Neuronal stem cell (in vitro differentiated cells): ENCODE data around the gene CUEDC2. TPM values are rescaled to one million over a fixed set of nuclear protein-coding genes. Genes with fewer than 3 reads are reported as not detected.

Experiments used
- DNase-seq: peaks from one replicate; pipeline ENCODE4 v3.0.0-alpha.2; 2013; ENCODE audit warnings: low spot score
- H2AFZ ChIP-seq: one replicate; pipeline ENCODE4 v1.6.1; 2013; ENCODE audit warnings: mild to moderate bottlenecking, low read length, inconsistent platforms
- H2AK5ac ChIP-seq: 2 replicates; pipeline ENCODE4 v1.6.1; 2013; ENCODE audit warnings: low read depth, mild to moderate bottlenecking, inconsistent platforms, low read length, moderate library complexity, mixed read lengths
- H2BK120ac ChIP-seq: 2 replicates; pipeline ENCODE4 v1.6.1; 2013; ENCODE audit warnings: low read depth, mild to moderate bottlenecking, inconsistent platforms, low read length, moderate library complexity, mixed read lengths
- H2BK12ac ChIP-seq: one replicate; pipeline ENCODE4 v1.6.1; 2013; ENCODE audit warnings: low read length, inconsistent platforms
- H2BK15ac ChIP-seq: 2 replicates; pipeline ENCODE4 v1.6.1; 2013; ENCODE audit warnings: mild to moderate bottlenecking, low read length, inconsistent platforms, mixed read lengths
- H2BK5ac ChIP-seq: one replicate; pipeline ENCODE4 v1.6.1; 2013; ENCODE audit warnings: inconsistent platforms, mild to moderate bottlenecking, low read length, moderate library complexity
- H3K14ac ChIP-seq: one replicate; pipeline ENCODE4 v1.6.1; 2013; ENCODE audit warnings: low read length, inconsistent platforms
- H3K18ac ChIP-seq: 2 replicates; pipeline ENCODE4 v1.6.1; 2013; ENCODE audit warnings: low read length, inconsistent platforms
- H3K23ac ChIP-seq: 2 replicates; pipeline ENCODE4 v1.6.1; 2013; ENCODE audit warnings: low read depth, mild to moderate bottlenecking, mixed read lengths, low read length, inconsistent platforms; ENCODE audit not compliant: poor library complexity
- H3K27ac ChIP-seq: replicated peaks from 3 replicates; pipeline ENCODE4 v1.5.1; 2013; ENCODE audit warnings: low read length, inconsistent platforms
- H3K27me3 ChIP-seq, 3 experiments: 2 replicates each; pipeline ENCODE4 v1.6.1; 2013; ENCODE audit warnings: low read length in 3 of 3, mild to moderate bottlenecking in 2 of 3, inconsistent platforms in 1 of 3, low read depth in 1 of 3, mixed read lengths in 1 of 3, moderate library complexity in 1 of 3; ENCODE audit not compliant: control insufficient read depth in 3 of 3, insufficient read depth in 3 of 3
- H3K36me3 ChIP-seq, 2 donors: replicated peaks in 1 of 2; 2 replicates each; pipeline ENCODE4 v1.6.1; 2013; ENCODE audit warnings: low read length in 2 of 2; ENCODE audit not compliant: control insufficient read depth in 2 of 2, insufficient read depth in 2 of 2
- H3K4ac ChIP-seq: 2 replicates; pipeline ENCODE4 v1.6.1; 2013; ENCODE audit warnings: inconsistent platforms, mild to moderate bottlenecking, low read length, moderate library complexity
- H3K4me1 ChIP-seq, 2 donors: 1 replicate in 1 of 2; 2 replicates in 1 of 2; pipeline ENCODE4 v1.6.1; 2013; ENCODE audit warnings: low read length in 2 of 2, low read depth in 1 of 2; ENCODE audit not compliant: control insufficient read depth in 2 of 2, insufficient read depth in 1 of 2
- H3K4me2 ChIP-seq: one replicate; pipeline ENCODE4 v1.6.1; 2013; ENCODE audit warnings: mild to moderate bottlenecking, low read length, inconsistent platforms; ENCODE audit not compliant: insufficient read depth, poor library complexity, severe bottlenecking
- H3K4me3 ChIP-seq, 2 donors: 2 replicates each; pipeline ENCODE4 v1.5.1; 2013; ENCODE audit warnings: low read length in 2 of 2, mild to moderate bottlenecking in 2 of 2, inconsistent platforms in 1 of 2, moderate library complexity in 1 of 2
- H3K79me1 ChIP-seq: one replicate; pipeline ENCODE4 v1.6.1; 2013; ENCODE audit warnings: low read depth, mild to moderate bottlenecking, inconsistent platforms, low read length, moderate library complexity
- H3K9ac ChIP-seq: one replicate; pipeline ENCODE4 v1.6.1; 2013; ENCODE audit warnings: mild to moderate bottlenecking, low read depth, low read length, inconsistent platforms; ENCODE audit not compliant: poor library complexity
- H3K9me3 ChIP-seq, 2 donors: replicated peaks in 1 of 2; 2 replicates each; pipeline versions ENCODE3 to v1.6.1; 2013; ENCODE audit warnings: low read length in 2 of 2, mild to moderate bottlenecking in 2 of 2, inconsistent platforms in 1 of 2, low read depth in 1 of 2, mixed read lengths in 1 of 2, moderate library complexity in 1 of 2; ENCODE audit not compliant: control insufficient read depth in 2 of 2, insufficient read depth in 1 of 2
- H4K8ac ChIP-seq: one replicate; pipeline ENCODE4 v1.6.1; 2013; ENCODE audit warnings: low read depth, mild to moderate bottlenecking, inconsistent platforms, low read length, moderate library complexity
- H4K91ac ChIP-seq: one replicate; pipeline ENCODE4 v1.6.1; 2013; ENCODE audit warnings: low read length, low read depth, mild to moderate bottlenecking, inconsistent platforms; ENCODE audit not compliant: poor library complexity
- WGBS, 2 donors: extraction: QIAGEN DNeasy Blood & Tissue Kit; methylation state at CpG; one replicate each; pipeline ENCODE4 v1.1.7; 2013; ENCODE audit warnings: missing lambda C conversion rate in 2 of 2, mixed read lengths in 1 of 2; ENCODE audit not compliant: insufficient read length in 2 of 2, insufficient replicate concordance in 1 of 2; ENCODE audit errors: extremely low coverage in 2 of 2; 5-methylcytosine and 5-hydroxymethylcytosine counted together
- polyA plus RNA-seq, 2 experiments: library from polyadenylated mRNA; stranded (reverse); fragments of 200-250 nt; gene quantifications; one replicate each; pipeline ENCODE4 v1.2.3, GENCODE V29; 2013

Gene CUEDC2, protein sequence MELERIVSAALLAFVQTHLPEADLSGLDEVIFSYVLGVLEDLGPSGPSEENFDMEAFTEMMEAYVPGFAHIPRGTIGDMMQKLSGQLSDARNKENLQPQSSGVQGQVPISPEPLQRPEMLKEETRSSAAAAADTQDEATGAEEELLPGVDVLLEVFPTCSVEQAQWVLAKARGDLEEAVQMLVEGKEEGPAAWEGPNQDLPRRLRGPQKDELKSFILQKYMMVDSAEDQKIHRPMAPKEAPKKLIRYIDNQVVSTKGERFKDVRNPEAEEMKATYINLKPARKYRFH
- 114 TPM for polyA plus RNA-seq (2013, experiment 1 of 2)
- 113 TPM for polyA plus RNA-seq (2013, experiment 2 of 2)

GRCh38 chr10:102432162-102432950 is at the start of gene CUEDC2:
TSS of gene CUEDC2 (minus strand) at chr10:102432574. CDS start at chr10:102425188, 7,386 bp downstream.
- Histone ChIP-seq H3K36me3 (peaks cover 0 to 6% of the 10 kb centered on the region in 2 donors), H2AFZ (peak within 1 kb of the TSS; percentile 80), H4K8ac (no peak within 1 kb of the TSS), H2BK120ac (no peak within 1 kb of the TSS), H2BK5ac (peak within 1 kb of the TSS; percentile 88), H3K4me3 (peak within 1 kb of the TSS; percentile 85 to 96), H2BK15ac (peak within 1 kb of the TSS; percentile 40), H3K23ac (peak within 1 kb of the TSS; percentile 46), H3K27me3 (peaks cover 0 to 15% (median 0%) of the 10 kb centered on the region in 3 experiments), H3K4me2 (peak within 1 kb of the TSS; percentile 74), H2BK12ac (peak within 1 kb of the TSS; percentile 82), H2AK5ac (peak within 1 kb of the TSS; percentile 30), H4K91ac (no peak within 1 kb of the TSS), H3K14ac (peak within 1 kb of the TSS; percentile 11), H3K4me1 (peaks cover 11 to 27% of the 10 kb centered on the region in 2 donors), H3K9me3 (peaks cover 0 to 2% of the 10 kb centered on the region in 2 donors), H3K4ac (no peak within 1 kb of the TSS), H3K9ac (peak within 1 kb of the TSS; percentile 94), H3K79me1 (no peaks in the 10 kb centered on the region), H3K18ac (peak within 1 kb of the TSS; percentile 96), H3K27ac (peak within 1 kb of the TSS; percentile 16)
- WGBS, 2 donors: no CpG with 5 or more reads among the region's 52 CpGs
- peak; percentile 96 for DNase-seq

DNA sequence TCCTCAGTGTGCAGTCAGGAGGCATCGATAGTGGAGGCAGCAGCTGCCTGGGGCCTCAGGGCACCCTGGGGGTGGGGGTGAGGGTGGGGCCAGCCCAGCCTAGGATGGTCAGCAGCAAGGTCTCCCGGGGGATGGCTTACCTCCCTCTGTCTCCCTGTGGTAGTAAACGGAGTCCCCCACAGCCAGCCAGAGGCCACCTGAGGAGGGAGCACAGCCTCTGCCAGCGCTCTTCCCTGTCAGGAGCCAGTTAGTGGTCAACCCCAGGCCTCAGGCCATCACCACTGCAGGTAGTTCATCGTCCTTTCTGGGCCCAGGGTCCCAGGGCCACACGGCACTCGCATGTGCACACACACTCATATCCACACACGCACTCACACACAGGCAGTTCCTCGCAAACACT is 48.0 kb upstream of the CUEDC2 start:
- Histone ChIP-seq H2AK5ac (no peak overlapping the region), H2BK12ac (no peak overlapping the region), H3K4ac (no peak overlapping the region), H2BK5ac (no peak overlapping the region), H3K4me3 (no peak overlapping the region), H3K14ac (peak overlapping the region; percentile 43), H4K8ac (no peak overlapping the region), H2AFZ (no peak overlapping the region), H3K36me3 (peaks cover 51 to 94% of the 10 kb centered on the region in 2 donors), H3K27ac (no peak overlapping the region), H3K18ac (no peak overlapping the region), H3K4me2 (no peak overlapping the region), H3K4me1 (no peaks in the 10 kb centered on the region), H2BK120ac (no peak overlapping the region), H3K27me3 (no peaks in the 10 kb centered on the region), H2BK15ac (no peak overlapping the region), H4K91ac (no peak overlapping the region), H3K79me1 (peaks cover 4% of the 10 kb centered on the region), H3K9me3 (no peaks in the 10 kb centered on the region), H3K23ac (no peak overlapping the region), H3K9ac (no peak overlapping the region)
- DNase-seq: no peak
- WGBS, 2 donors: no CpG with 5 or more reads among the region's 9 CpGs

DNA sequence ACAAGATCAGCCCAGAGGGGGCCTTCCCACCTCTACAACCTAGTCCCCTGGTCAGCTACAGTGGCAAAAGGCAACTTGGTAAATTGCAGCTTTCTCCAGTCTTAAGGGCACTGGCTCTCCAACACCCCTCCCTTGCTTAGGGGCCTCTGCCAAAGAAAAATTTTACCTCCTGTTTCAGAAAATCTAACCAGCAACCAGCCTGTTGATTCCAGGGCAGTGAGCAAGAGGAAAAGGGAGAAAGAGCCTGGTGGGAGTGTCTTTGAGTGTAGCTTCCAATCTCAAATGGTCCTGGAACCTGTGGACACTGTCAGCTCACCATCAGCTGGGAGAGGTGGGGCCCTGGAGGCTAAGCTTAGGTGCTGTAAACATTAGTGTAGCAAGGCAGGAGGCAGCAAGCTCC is 47.3 kb upstream of the CUEDC2 start:
- no peak overlapping the region for H2BK120ac ChIP-seq
- H3K4me3 ChIP-seq: no peak overlapping the region
- H3K36me3 ChIP-seq: peaks cover 44 to 90% of the 10 kb centered on the region in 2 donors
- H3K4me1 ChIP-seq: no peaks in the 10 kb centered on the region
- no peak overlapping the region for H4K91ac ChIP-seq
- no peak overlapping the region for H2BK5ac ChIP-seq
- H3K4ac ChIP-seq: no peak overlapping the region
- H2BK12ac ChIP-seq: no peak overlapping the region
- H2AK5ac ChIP-seq: no peak overlapping the region
- no peak overlapping the region for H2BK15ac ChIP-seq
- H2AFZ ChIP-seq: no peak overlapping the region
- H3K27ac ChIP-seq: no peak overlapping the region
- H3K14ac ChIP-seq: no peak overlapping the region
- DNase-seq: no peak
- no peak overlapping the region for H3K9ac ChIP-seq
- H3K18ac ChIP-seq: no peak overlapping the region
- no peaks in the 10 kb centered on the region for H3K9me3 ChIP-seq
- H3K79me1 ChIP-seq: peaks cover 4% of the 10 kb centered on the region
- no peaks in the 10 kb centered on the region for H3K27me3 ChIP-seq
- H3K4me2 ChIP-seq: no peak overlapping the region
- H3K23ac ChIP-seq: no peak overlapping the region
- no peak overlapping the region for H4K8ac ChIP-seq

- Histone ChIP-seq H3K36me3 (peaks cover 21 to 74% of the 10 kb centered on the region in 2 donors), H2BK15ac (no peak overlapping the region)
These were observed 44.2 kb upstream of the CUEDC2 start for GRCh38 chr10:102476466-102477141.

More at GRCh38 chr10:102476466-102477141, 44.2 kb upstream of the CUEDC2 start:
- no peaks in the 10 kb centered on the region for H3K4me1 ChIP-seq
- H2BK120ac ChIP-seq: no peak overlapping the region
- no peak overlapping the region for H4K91ac ChIP-seq
- no peak overlapping the region for H3K4me2 ChIP-seq
- no peak overlapping the region for H3K4ac ChIP-seq
- no peak overlapping the region for H2AFZ ChIP-seq
- H3K27me3 ChIP-seq: no peaks in the 10 kb centered on the region
- no peak overlapping the region for H3K4me3 ChIP-seq
- no peak overlapping the region for H3K23ac ChIP-seq
- peaks cover 2% of the 10 kb centered on the region for H3K79me1 ChIP-seq
- H3K9me3 ChIP-seq: no peaks in the 10 kb centered on the region
- H2AK5ac ChIP-seq: no peak overlapping the region
- WGBS, 2 donors: no CpG with 5 or more reads among the region's 9 CpGs
- no peak overlapping the region for H3K18ac ChIP-seq
- DNase-seq: no peak
- H3K27ac ChIP-seq: no peak overlapping the region
- no peak overlapping the region for H3K14ac ChIP-seq
- H4K8ac ChIP-seq: no peak overlapping the region
- H2BK5ac ChIP-seq: no peak overlapping the region
- H3K9ac ChIP-seq: no peak overlapping the region
- H2BK12ac ChIP-seq: no peak overlapping the region
